Measurements from ENCODE around the gene TH. TPM values are rescaled to one million over a fixed set of nuclear protein-coding genes. Genes with fewer than 3 reads are reported as not detected.
"Not testable (repeated sequence)": the region's sequence is repeated elsewhere in the genome, so short reads cannot be mapped to it uniquely, and the experiment has no call there.

The TH gene
- total RNA-seq, 2 donors from 2014 or later: not detected

DNA sequence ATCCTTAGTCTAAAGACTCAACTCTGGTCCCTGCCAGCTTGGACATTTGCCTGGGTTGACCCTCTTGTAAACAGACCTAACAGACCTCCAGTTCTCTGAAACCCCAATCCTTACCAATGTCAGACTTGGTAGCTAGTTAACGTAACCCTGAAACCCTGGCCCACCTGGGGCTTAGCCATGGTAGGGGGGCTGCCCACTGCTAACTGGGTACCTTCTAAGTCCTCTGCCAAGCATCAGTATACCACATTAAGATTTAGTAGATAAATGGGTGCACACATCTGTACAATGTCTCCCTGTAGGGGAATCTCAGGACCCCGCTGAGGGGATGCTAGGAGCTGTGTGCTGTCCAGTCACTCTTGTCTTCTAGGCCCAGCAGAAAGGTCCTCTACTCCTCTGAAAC lies 29.9 kb upstream of the TH start:
- DNase-seq (ENCODE audit: low spot score in 2 of 2) (no peak), ATAC-seq (no peak)
- Mint-ChIP-seq H3K9me3 (peaks cover 0 to 7% of the 10 kb centered on the region in 2 donors), H3K36me3 (no peaks in the 10 kb centered on the region), H3K27ac (no peak overlapping the region)

DNA sequence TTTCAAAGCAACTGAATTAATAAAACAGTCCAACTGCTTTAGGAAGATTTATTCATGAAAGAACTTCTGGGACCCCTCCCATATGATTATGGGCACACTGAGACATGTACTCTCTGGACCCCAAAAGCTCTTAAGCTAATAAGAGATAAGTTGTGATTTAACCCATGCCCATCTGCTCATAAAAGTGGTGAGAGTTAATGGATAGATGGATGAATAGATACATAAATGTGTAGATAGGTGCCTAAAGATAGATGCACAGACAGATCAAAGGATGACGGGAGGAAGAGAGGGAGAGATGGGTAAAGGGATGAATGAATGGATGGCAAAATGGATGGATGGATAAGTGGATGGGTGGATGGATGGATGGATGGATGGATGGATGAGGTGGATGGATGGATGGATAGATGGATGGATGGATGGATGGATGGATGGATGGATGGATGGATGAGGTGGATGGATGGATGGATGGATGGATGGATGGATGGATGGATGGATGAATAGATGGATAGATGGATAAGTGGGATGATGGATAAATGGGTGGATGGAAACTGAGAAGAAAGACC lies 29.4 kb upstream of the TH start:
- Mint-ChIP-seq H3K27ac (no peak overlapping the region), H3K36me3 (no peaks in the 10 kb centered on the region), H3K9me3 (peaks cover 0 to 7% of the 10 kb centered on the region in 2 donors)
- DNase-seq (ENCODE audit: low spot score in 2 of 2) (no peak), ATAC-seq (no peak)

DNA sequence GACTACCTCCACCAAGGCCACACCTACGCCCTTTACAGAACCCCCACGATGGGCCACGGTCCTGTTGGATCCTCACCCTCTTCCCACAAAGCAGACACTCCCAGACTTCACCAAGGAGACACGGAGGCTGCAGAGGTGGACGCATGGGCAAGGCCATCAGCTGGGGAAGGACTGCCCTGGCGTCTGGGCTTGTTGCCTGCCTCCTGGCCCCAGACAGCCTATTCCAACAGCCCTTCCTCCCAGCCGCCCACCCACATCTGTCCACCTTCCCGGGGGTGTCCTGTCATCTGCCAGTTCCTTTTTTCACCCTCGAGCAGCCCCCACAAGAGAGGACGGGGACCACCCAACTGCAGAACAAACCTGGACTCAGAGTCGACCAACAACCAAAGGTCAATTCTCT lies 28.9 kb upstream of the TH start:
- no peaks in the 10 kb centered on the region for H3K36me3 Mint-ChIP-seq
- peaks cover 0 to 7% of the 10 kb centered on the region in 2 donors for H3K9me3 Mint-ChIP-seq
- DNase-seq (ENCODE audit: low spot score in 2 of 2) (no peak), ATAC-seq (no peak)
- H3K27ac Mint-ChIP-seq: no peak overlapping the region

DNA sequence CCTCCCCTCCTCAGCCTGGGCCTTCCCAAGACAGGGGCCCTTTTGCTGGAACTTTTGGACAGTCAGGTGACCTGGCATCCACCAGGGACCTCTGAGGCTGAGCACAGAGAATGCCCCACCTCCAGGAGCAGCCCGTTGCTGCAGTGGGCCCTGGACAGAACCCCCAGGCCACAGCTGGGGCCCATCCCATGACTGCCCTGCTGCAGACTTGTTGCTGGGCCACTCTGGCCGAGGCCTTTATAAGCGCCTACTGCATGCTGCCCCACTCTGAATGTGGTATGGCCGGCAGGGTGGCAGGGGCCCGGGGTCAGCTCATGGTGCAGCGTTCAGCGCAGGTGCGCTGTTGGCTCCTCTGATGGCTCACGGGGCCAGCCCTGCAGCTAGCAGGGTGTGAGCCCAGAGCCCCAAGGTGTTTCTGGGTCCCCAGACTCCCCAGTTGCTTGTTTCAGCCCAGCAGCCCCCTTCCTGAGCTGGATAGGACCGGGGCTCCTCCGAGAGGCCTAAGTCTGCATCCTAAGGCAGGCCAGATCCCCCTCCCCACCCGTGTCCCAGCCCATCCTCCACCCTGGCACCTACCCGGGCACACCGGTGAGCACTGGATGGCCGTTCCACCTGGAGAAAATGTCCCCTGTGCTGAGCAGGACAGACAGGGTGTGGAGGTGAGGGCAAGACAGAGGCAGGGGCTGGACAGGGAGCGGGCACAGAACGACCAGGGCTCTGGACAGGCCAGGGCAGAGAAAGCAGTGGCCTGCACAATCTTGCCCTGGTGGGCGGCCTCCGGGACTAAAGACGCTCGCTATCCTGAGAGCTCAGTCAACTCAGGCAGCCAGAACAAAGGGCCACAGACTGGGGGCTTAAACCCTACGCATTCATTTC lies 28.1 kb upstream of the TH start:
- Mint-ChIP-seq H3K36me3 (no peaks in the 10 kb centered on the region), H3K27ac (no peak overlapping the region), H3K9me3 (peaks cover 0 to 7% of the 10 kb centered on the region in 2 donors)
- ATAC-seq (no peak), DNase-seq (ENCODE audit: low spot score in 2 of 2) (no peak)

DNA sequence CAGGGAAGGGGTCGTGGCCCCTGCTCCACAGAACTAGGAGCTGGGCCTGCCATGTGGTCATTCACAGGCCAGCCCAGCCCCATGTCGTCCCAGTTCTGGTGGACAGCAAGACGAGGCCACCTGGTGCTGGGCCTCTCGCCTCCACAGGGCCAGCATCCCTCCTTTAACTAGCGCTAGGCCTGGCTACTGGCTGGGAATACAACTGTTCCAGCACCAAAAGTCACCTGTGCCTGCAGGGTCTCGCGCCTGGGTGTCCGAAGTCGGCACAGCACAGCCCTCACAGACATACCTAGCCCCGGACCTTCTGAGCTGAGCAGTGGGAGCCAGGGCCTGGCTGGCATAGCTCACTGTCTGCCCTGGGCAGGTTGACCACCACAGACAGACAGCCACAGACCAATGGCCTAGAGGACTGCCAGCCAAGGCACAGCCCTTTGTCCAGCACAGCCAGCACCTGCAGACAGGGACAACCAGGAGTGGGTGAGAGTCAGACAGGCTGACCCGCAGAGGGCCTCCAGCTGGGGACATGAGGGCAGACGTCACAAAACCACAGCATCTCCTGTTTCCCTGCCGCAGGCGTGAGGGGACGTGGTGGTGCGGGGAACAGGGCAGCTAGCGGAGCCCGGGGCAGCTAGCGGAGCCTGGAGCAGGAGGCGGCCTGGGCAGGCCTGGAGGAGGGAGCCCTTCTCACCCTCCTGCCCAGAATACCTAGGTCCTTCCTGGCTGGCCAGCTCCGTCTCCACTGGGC lies 27.2 kb upstream of the TH start:
- no peak for ATAC-seq
- Mint-ChIP-seq H3K9me3 (peaks cover 0 to 7% of the 10 kb centered on the region in 2 donors), H3K36me3 (no peaks in the 10 kb centered on the region)

DNA sequence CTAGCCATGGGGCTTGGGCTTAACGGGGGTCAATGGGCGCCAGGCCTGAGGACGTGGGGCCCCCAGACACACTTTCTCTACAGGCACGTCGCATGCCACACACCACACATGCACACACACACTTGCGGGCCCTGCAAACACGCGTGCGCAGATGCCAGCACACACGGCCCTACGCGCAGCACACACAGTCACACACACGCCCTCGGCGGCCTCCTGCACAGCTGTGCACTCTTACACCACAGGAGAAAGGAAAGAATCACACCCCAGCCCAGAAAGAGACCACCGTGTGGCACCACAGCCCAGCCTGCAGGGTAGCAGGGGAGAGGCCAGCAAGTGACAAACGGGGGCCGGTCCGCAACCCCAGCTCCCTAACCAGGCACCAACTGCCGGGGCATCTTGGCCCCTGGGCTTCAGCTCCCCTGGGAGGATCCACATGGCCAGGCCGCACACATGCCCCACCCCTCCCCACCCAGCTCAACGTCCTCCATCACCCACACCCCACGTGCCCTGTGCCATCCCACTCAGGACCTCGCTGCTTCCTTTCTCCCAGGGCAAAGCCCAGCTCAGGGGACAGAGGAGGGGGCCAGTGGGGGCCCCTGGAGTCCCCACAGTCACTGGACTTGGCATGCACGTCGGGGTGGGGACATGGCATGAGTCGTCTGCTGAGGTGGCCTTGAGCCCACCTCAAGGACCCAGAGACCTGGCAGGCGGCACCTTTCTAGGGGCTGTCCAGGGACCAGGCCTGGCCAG lies 26.3 kb upstream of the TH start:
- DNase-seq (ENCODE audit: low spot score in 2 of 2): no peak
- Mint-ChIP-seq H3K27ac (peak overlapping the region in 1 of 2 donors; percentile 33), H3K36me3 (no peaks in the 10 kb centered on the region), H3K9me3 (peaks cover 0 to 7% of the 10 kb centered on the region in 2 donors)
- peak in 1 of 2 donors; percentile 6 for ATAC-seq

More for the DNA sequence above, 27.2 kb upstream of the TH start:
- peak overlapping the region in 1 of 2 donors; percentile 33 for H3K27ac Mint-ChIP-seq
- DNase-seq (ENCODE audit: low spot score in 2 of 2): no peak

DNA sequence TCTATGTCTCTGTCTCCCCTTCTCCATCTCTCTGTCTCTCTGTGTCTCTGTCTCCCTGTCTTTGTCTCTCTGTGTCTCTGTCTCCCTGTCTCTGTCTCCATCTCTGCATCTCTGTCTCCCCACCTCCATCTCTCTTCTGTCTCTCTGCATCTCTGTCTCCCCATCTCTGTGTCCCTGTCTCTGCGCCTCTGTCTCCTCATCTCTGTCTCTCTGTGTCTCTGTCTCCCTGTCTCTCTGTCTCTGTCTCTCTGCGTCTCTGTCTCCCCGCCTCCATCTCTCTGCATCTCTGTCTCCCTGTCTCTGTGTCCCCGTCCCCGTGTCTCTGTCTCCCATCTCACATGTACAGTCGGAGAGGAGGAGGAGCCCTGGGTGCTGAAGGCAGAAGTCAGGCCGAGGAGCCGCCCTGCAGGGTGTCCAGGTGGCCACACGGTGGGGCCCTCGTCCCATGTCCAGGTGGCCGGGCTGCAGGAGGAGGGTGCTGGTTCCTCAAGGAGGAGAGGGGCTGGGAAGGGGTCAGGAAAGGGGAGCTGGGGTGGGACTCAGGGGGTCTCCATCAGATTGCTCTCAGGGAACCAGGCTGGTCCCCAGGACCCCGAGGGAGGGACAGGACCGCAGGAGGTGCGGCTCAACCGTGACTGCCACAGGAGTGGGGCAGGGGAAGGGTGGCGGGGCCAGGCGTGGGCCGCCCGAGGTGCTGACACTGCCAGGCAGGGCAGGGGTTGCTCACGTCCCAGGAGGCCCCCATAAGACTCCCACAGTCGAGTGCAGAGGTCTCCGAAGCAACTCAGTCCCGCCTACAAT lies 25.6 kb upstream of the TH start:
- peak overlapping the region in 1 of 2 donors; percentile 57 for H3K27ac Mint-ChIP-seq
- peak; percentile 84 to 88 for ATAC-seq

DNA sequence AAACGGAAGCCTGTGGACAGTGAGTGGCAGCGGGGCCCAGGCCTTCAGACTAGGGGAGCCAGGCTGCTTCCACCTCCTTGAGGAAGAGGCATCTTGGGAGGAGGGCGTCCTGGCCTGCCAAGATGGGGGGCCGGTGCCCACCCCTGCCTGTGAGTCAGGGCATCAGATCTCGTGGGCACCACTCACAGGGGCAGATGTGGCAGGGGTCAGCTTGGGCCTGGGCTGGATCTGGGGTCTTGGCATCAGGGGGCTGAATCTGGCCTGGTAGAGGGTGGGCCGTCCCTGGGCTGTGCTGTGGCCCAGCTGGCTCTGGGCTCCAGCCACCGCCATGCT lies 24.1 kb upstream of the TH start:
- H3K27ac Mint-ChIP-seq: peak overlapping the region in 1 of 2 donors; percentile 57
- no peak for ATAC-seq
- DNase-seq (ENCODE audit: low spot score in 2 of 2): no peak
- H3K9me3 Mint-ChIP-seq: peaks cover 0 to 2% of the 10 kb centered on the region in 2 donors
- no peaks in the 10 kb centered on the region for H3K36me3 Mint-ChIP-seq

More for the DNA sequence above, 25.6 kb upstream of the TH start:
- DNase-seq (ENCODE audit: low spot score in 2 of 2): peak in 1 of 2 donors; percentile 77
- H3K36me3 Mint-ChIP-seq: no peaks in the 10 kb centered on the region
- H3K9me3 Mint-ChIP-seq: peaks cover 0 to 7% of the 10 kb centered on the region in 2 donors

DNA sequence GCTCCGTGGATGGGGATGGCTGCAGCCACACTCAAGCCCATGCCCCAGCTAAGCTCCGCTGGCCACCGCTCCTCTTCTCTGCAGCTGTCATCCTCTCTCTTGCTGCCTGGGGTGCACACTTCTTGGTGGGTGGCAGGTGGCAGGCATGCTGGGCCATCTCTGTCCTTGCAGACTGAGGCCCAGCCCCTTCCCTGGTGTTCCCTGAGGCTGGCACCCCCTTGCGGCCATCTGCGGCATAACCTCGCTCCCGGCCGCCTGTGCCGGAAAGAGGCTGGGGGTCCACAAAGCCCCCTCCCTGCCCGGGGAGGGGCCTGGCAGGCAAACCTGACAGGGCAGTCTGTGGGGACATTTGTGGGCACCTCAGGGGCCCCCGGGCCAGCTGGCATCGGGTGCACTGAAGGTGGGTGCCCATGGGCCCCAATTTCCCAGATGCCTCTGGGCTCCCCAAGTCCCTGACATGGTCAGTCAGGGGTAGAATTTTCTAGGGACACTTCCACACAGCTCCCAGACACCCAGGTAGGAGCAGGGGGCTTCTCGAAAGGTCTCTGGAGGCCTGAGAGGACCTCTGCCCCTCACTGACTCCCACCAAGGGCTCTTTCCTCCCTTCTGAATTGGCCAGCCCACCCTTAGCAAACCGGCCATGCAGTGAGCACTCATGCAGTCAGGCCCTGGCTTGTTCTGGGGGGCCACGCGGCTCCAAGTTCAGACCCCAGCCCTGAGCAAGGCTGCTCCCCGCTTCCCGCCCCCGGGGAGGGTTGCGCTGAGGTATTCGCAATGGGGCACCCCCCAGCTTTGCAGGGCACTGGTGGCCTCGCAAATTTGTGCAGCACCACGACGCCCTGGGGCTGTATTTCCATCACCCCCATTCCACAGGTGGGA lies 23.5 kb upstream of the TH start:
- Mint-ChIP-seq H3K27ac (no peak overlapping the region), H3K9me3 (no peaks in the 10 kb centered on the region), H3K36me3 (no peaks in the 10 kb centered on the region)
- DNase-seq (ENCODE audit: low spot score in 2 of 2): peak in 1 of 2 donors; percentile 76
- ATAC-seq: peak in 1 of 2 donors; percentile 23

DNA sequence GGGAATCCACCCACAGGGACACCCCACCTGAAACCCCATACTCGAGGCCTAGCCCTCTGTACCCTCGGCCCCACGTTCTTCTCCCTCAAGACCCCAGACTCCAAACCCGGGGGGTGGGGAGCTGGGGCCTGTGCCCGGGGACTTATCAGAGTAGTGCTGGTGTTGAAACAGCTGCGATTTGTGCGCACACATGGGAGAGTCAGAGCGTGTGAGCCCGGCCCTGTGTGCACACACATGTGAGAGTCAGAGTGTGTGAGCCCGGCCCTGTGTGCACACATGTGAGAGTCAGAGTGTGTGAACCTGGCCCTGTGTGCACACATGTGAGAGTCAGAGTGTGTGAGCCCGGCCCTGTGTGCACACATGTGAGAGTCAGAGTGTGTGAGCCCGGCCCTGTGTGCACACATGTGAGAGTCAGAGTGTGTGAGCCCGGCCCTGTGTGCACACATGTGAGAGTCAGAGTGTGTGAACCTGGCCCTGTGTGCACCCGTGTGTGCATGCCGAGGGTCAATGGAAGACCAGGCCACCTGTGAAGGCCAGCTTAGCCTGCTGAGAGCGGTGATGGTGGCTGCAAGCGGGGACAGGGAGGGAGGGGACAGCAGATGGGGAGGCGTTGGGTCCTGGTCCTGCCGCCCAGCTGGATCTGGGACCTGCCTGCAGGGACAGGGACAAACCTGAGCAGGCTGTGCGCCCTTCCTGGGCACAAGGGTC lies 22.4 kb upstream of the TH start:
- H3K36me3 Mint-ChIP-seq; H3K27ac Mint-ChIP-seq; DNase-seq (ENCODE audit: low spot score in 2 of 2); H3K9me3 Mint-ChIP-seq; ATAC-seq: not testable (repeated sequence)

DNA sequence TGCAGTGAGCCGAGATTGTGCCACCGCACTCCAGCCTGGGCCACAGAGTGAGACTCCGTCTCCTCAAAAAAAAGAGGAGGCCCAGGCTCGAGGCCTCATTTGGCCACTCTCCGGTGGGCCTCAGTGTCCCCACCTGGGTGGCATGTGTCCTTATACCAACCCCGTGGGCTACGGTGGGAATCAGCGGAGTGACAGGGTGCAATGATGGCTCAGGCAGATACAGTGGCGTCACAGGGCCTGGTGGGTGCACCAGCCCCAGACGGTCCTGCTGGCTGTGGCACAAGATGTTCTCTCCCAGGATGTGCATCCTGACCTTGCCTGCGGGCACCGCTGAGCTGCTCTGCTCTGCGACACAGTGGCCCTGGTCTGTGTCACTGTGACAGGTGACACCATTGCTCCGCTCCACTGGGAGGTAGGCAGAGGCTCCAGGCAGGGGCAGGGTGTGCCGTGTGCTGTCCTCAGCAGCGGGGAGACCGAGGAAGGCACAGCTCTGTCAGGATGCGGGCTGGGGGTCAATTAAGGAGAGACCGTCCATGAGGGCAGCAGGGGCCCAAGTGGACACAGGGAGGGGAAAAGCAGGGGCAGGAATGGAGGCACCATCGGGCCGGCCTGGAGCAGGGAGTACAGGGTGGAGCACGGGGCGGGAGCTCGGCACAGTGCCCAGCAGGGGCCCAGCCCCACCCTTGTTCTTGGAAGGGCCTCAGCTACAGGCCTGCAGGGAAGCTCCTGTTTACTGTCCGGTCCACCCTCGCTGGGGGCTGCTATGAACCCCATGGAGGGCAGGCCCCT lies 21.7 kb upstream of the TH start:
- H3K36me3 Mint-ChIP-seq: no peaks in the 10 kb centered on the region

DNA sequence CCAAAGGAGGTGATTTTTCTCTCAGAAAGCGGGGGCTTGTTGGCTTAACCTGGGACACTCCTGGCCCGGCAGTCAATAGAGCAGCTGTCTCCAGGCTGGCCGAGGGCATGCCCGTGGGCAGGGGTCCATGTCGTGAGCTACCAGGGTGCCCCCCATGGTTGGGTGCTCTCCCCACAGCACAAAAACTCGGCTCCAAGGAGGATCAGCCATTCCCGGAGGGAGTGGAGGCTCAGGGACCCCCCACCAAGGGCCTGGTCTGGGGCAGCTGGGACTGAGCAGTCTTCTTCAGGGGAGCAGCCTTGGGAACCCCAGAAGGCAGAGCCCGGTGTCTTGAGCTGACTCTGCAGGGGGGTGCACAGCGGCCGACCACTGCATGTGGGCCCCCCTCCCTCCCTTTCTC lies 20.8 kb upstream of the TH start:
- no peaks in the 10 kb centered on the region for H3K36me3 Mint-ChIP-seq
- ATAC-seq (no peak), DNase-seq (ENCODE audit: low spot score in 2 of 2) (no peak)
- no peak overlapping the region for H3K27ac Mint-ChIP-seq
- no peaks in the 10 kb centered on the region for H3K9me3 Mint-ChIP-seq

More for the DNA sequence above, 21.7 kb upstream of the TH start:
- ATAC-seq (no peak), DNase-seq (ENCODE audit: low spot score in 2 of 2) (no peak)
- H3K27ac Mint-ChIP-seq: no peak overlapping the region
- H3K9me3 Mint-ChIP-seq: no peaks in the 10 kb centered on the region

DNA sequence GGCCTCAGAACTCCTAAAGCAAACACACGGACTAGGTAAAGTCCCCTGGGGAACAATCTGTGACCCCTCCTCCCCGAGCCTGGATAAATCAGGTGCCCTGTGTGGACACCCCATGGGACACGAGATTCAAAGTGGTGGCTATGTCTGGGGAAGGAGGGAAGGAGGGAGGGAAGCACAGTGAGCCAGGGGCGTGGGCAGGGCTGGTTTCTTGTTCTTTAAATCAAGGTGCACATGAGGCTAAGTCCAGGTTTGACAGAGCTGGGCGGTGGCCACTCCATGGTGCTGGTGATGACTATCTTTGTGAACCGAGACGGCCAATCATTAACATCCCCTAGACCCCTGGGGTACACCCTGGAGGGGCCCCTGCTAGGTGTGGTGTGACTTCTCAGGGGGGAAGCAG lies 20.3 kb upstream of the TH start:
- H3K27ac Mint-ChIP-seq: no peak overlapping the region
- no peak for DNase-seq (ENCODE audit: low spot score in 2 of 2)

More for the DNA sequence above, 20.3 kb upstream of the TH start:
- H3K36me3 Mint-ChIP-seq: no peaks in the 10 kb centered on the region
- no peak for ATAC-seq
- H3K9me3 Mint-ChIP-seq: no peaks in the 10 kb centered on the region
